HEK293T (cell line): ENCODE results near the gene CACHD1.

Source experiments
- ARNT ChIP-seq: fragments of 450-650 bp; IDR thresholded peaks from 2 replicates; pipeline ENCODE4 v1.6.1; 2017; ENCODE audit warnings: mild to moderate bottlenecking
- BHLHE40 ChIP-seq: fragments of 450-650 bp; IDR thresholded peaks from 2 replicates; pipeline ENCODE4 v1.6.1; 2016; ENCODE audit warnings: mild to moderate bottlenecking, moderate library complexity, borderline replicate concordance
- CTBP1 ChIP-seq: fragments of 450-650 bp; IDR thresholded peaks from 2 replicates; pipeline ENCODE4 v1.6.1; 2016; ENCODE audit warnings: borderline replicate concordance
- ELF4 ChIP-seq: fragments of 450-650 bp; IDR thresholded peaks from 2 replicates; pipeline ENCODE4 v1.6.1; 2017; ENCODE audit warnings: antibody characterized with exemption
- FOXA1 ChIP-seq: fragments of 450-650 bp; IDR thresholded peaks from 2 replicates; pipeline ENCODE4 v1.6.1; 2016; ENCODE audit warnings: mild to moderate bottlenecking
- FOXM1 ChIP-seq: fragments of 450-650 bp; IDR thresholded peaks from 2 replicates; pipeline ENCODE4 v1.6.1; 2017; ENCODE audit warnings: mild to moderate bottlenecking, borderline replicate concordance
- HDGF ChIP-seq: fragments of 450-650 bp; IDR thresholded peaks from 2 replicates; pipeline ENCODE4 v1.6.1; 2017; ENCODE audit warnings: antibody characterized with exemption, borderline replicate concordance
- L3MBTL2 ChIP-seq: fragments of 450-650 bp; conservative IDR thresholded peaks from 2 replicates; pipeline ENCODE4 v1.6.1; 2016; ENCODE audit warnings: mild to moderate bottlenecking
- NFRKB ChIP-seq: fragments of 450-650 bp; IDR thresholded peaks from 2 replicates; pipeline ENCODE4 v1.6.1; 2016; ENCODE audit warnings: mild to moderate bottlenecking, moderate library complexity
- PKNOX1 ChIP-seq: fragments of 450-650 bp; IDR thresholded peaks from 2 replicates; pipeline ENCODE4 v1.6.1; 2016
- SUZ12 ChIP-seq: fragments of 450-650 bp; IDR thresholded peaks from 2 replicates; pipeline ENCODE4 v1.6.1; 2016; ENCODE audit warnings: mild to moderate bottlenecking
- TARDBP ChIP-seq: fragments of 450-650 bp; IDR thresholded peaks from 2 replicates; pipeline ENCODE4 v1.6.1; 2016

- TF ChIP-seq FOXA1 (no peak), PKNOX1 (no peak), L3MBTL2 (no peak), ARNT (no peak), HDGF (no peak), ELF4 (no peak), FOXM1 (no peak), CTBP1 (no peak), NFRKB (no peak), BHLHE40 (no peak), TARDBP (no peak), SUZ12 (no peak)
These were observed 161.6 kb downstream of the CACHD1 start for GRCh38 chr1:64631346-64632034.
